ENCODE measurements around the gene ID4.

GRCh38 chr6:19802656-19803055 lies 34.5 kb upstream of the ID4 start:
- TF ChIP-seq NPAS2 (CRISPR knock-in tag; IDR thresholded peaks at IDR 0.05; ENCODE audit: borderline replicate concordance) (no peak), CTCF (IDR thresholded peaks at IDR 0.05) (no peak)
